Tibial nerve (tissue), 4 donors: ENCODE data around the gene FPGS. TPM values are rescaled to one million over a fixed set of nuclear protein-coding genes. Genes with fewer than 3 reads are reported as not detected.
A peak's percentile ranks its signal among the peaks of the same experiment; 100 is the strongest.

ENCODE experiments used
- DNase-seq, 2 donors: peaks; one replicate each; pipeline ENCODE4 v3.0.0-alpha.2; 2019; ENCODE audit warnings: low spot score in 2 of 2
- H3K27ac ChIP-seq, 4 donors: fragments of 200-600 bp; sonication (generic) in 3 of 4; one replicate each; pipeline ENCODE4 v1.5.1; 2017 to 2019; ENCODE audit warnings: mild to moderate bottlenecking in 1 of 4
- H3K27me3 ChIP-seq, 2 donors: fragments of 200-600 bp; sonication (generic) in 1 of 2; one replicate each; pipeline versions ENCODE4 v1.5.1 to v1.6.0; 2017 to 2019
- H3K36me3 ChIP-seq, 3 donors: fragments of 200-600 bp; sonication (generic); one replicate each; pipeline ENCODE4 v1.5.1; 2018 to 2019
- H3K4me1 ChIP-seq, 4 donors: fragments of 200-600 bp; sonication (generic) in 3 of 4; one replicate each; pipeline ENCODE4 v1.5.1; 2017 to 2019
- H3K4me3 ChIP-seq, 4 donors: fragments of 200-600 bp; sonication (generic) in 3 of 4; one replicate each; pipeline ENCODE4 v1.5.1; 2017 to 2019; ENCODE audit warnings: mild to moderate bottlenecking in 1 of 4, moderate library complexity in 1 of 4
- H3K9me3 ChIP-seq, 4 donors: fragments of 200-600 bp; sonication (generic) in 3 of 4; one replicate each; pipeline ENCODE4 v1.5.1; 2017 to 2019
- CTCF ChIP-seq, 5 experiments: fragments of 200-600 bp in 3 of 5; fragments of 450-650 bp in 2 of 5; sonication (generic) in 3 of 5; IDR thresholded peaks; one replicate each; pipeline ENCODE4 v1.5.1; 2016 to 2019; ENCODE audit warnings: antibody characterized with exemption in 5 of 5, mild to moderate bottlenecking in 3 of 5, moderate library complexity in 2 of 5
- EP300 ChIP-seq, 2 donors: sonication (generic); formaldehyde crosslinking; IDR thresholded peaks; one replicate each; pipeline ENCODE4 v1.6.1; 2017; ENCODE audit warnings: antibody characterized with exemption in 2 of 2, mild to moderate bottlenecking in 1 of 2
- POLR2A ChIP-seq, 2 donors: fragments of 450-650 bp; IDR thresholded peaks; one replicate each; pipeline ENCODE4 v1.6.1; 2017; ENCODE audit warnings: antibody characterized with exemption in 2 of 2, mild to moderate bottlenecking in 2 of 2, moderate library complexity in 2 of 2
- WGBS, 2 donors: methylation state at CpG; one replicate each; pipeline ENCODE4 v1.1.5; 2018; 5-methylcytosine and 5-hydroxymethylcytosine counted together
- total RNA-seq, 4 donors: library from RNA; depleted of rRNA; stranded (reverse); fragments of >200 nt; gene quantifications; one replicate each; pipeline ENCODE4 v1.1.0, GENCODE V29; 2016

The FPGS gene
- total RNA-seq, 4 donors from 2014 or later, result 136 to 309 (median 143) TPM

GRCh38 chr9:127847833-127848755 lies 45.4 kb downstream of the FPGS start:
- TF ChIP-seq POLR2A (IDR thresholded peaks at IDR 0.05) (no peak), CTCF (IDR thresholded peaks at IDR 0.05) (no peak), EP300 (IDR thresholded peaks at IDR 0.05) (no peak)
- H3K4me1 ChIP-seq, result peaks cover 0 to 66% (median 26%) of the 10 kb centered on the region in 4 donors
- 80 to 85% methylated on average over 12 of the region's 12 CpGs for WGBS, 2 donors
- H3K36me3 ChIP-seq, result peaks cover 0 to 30% (median 0%) of the 10 kb centered on the region in 3 donors
- no peaks in the 10 kb centered on the region for H3K27me3 ChIP-seq
- H3K9me3 ChIP-seq, result no peaks in the 10 kb centered on the region
- H3K4me3 ChIP-seq, result no peak overlapping the region
- DNase-seq, result no peak
- H3K27ac ChIP-seq, result peak overlapping the region in 2 of 4 donors; percentile 67 to 76

- no peak for DNase-seq
- H3K9me3 ChIP-seq, result no peaks in the 10 kb centered on the region
- TF ChIP-seq EP300 (IDR thresholded peaks at IDR 0.05), result no peak
- TF ChIP-seq POLR2A (IDR thresholded peaks at IDR 0.05), result no peak
- TF ChIP-seq CTCF (IDR thresholded peaks at IDR 0.05), result no peak
- H3K4me3 ChIP-seq, result peak overlapping the region in 1 of 4 donors; percentile 71
- H3K4me1 ChIP-seq, result peaks cover 0 to 72% (median 30%) of the 10 kb centered on the region in 4 donors
- 88 to 96% methylated on average over 10 of the region's 10 CpGs for WGBS, 2 donors
- no peak overlapping the region for H3K27ac ChIP-seq
- H3K27me3 ChIP-seq, result no peaks in the 10 kb centered on the region
- peaks cover 0 to 28% (median 0%) of the 10 kb centered on the region in 3 donors for H3K36me3 ChIP-seq
These were observed 46.2 kb downstream of the FPGS start for GRCh38 chr9:127848756-127849504.

GRCh38 chr9:127850286-127850830 lies 47.7 kb downstream of the FPGS start:
- Histone ChIP-seq H3K36me3 (peaks cover 0 to 28% (median 0%) of the 10 kb centered on the region in 3 donors), H3K27me3 (no peaks in the 10 kb centered on the region), H3K9me3 (no peaks in the 10 kb centered on the region), H3K4me3 (peak overlapping the region in 1 of 4 donors; percentile 71), H3K27ac (peak overlapping the region in 1 of 4 donors; percentile 25), H3K4me1 (peaks cover 0 to 72% (median 36%) of the 10 kb centered on the region in 4 donors)
- DNase-seq, result no peak
- no peak for TF ChIP-seq POLR2A (IDR thresholded peaks at IDR 0.05)
- TF ChIP-seq CTCF (IDR thresholded peaks at IDR 0.05), result no peak
- TF ChIP-seq EP300 (IDR thresholded peaks at IDR 0.05), result no peak
- WGBS, 2 donors, result 86 to 88% methylated on average over 17 of the region's 17 CpGs

- Histone ChIP-seq H3K4me3 (peak overlapping the region in 3 of 4 donors; percentile 71 to 82 (median 73)), H3K4me1 (peaks cover 0 to 73% (median 31%) of the 10 kb centered on the region in 4 donors), H3K36me3 (peaks cover 0 to 28% (median 0%) of the 10 kb centered on the region in 3 donors), H3K27me3 (no peaks in the 10 kb centered on the region), H3K9me3 (no peaks in the 10 kb centered on the region), H3K27ac (peak overlapping the region in 3 of 4 donors; percentile 8 to 92 (median 91))
- no peak for TF ChIP-seq POLR2A (IDR thresholded peaks at IDR 0.05)
- no peak for TF ChIP-seq CTCF (IDR thresholded peaks at IDR 0.05)
- TF ChIP-seq EP300 (IDR thresholded peaks at IDR 0.05), result no peak
- WGBS, 2 donors, result 71 to 77% methylated on average over 9 of the region's 9 CpGs
- DNase-seq, result no peak
These were observed 50.1 kb downstream of the FPGS start for GRCh38 chr9:127852829-127853228.
